DND-41 (cell line): ENCODE measurements around the gene PI4KA.
"Not testable (repeated sequence)": the region's sequence is repeated elsewhere in the genome, so short reads cannot be mapped to it uniquely, and the experiment has no call there.

Experiments used
- ATAC-seq: fragments of 200-7000 bp; cut with Tn5 transposase; 3 replicates; pipeline ENCODE4 v1.9.1; 2021; ENCODE audit warnings: low read depth; ENCODE audit not compliant: insufficient read depth
- DNase-seq: peaks from one replicate; pipeline ENCODE4 v3.0.0-alpha.2; 2020
- H2AFZ ChIP-seq: 2 replicates; pipeline ENCODE4 v1.6.0; 2012; ENCODE audit warnings: low read depth, low read length
- H3K27ac ChIP-seq: 2 replicates; pipeline ENCODE4 v1.5.1; 2012; ENCODE audit warnings: low read length, inconsistent platforms
- H3K27me3 ChIP-seq: fragments of 200-600 bp; sonication (generic); 2 replicates; pipeline ENCODE4 v1.6.0; 2012; ENCODE audit warnings: low read length, mild to moderate bottlenecking, inconsistent platforms; ENCODE audit not compliant: insufficient read depth, poor library complexity
- H3K36me3 ChIP-seq: 2 replicates; pipeline ENCODE4 v1.5.1; 2012; ENCODE audit warnings: low read length, inconsistent platforms; ENCODE audit not compliant: insufficient read depth
- H3K4me1 ChIP-seq: 2 replicates; pipeline ENCODE4 v1.5.1; 2012; ENCODE audit warnings: mild to moderate bottlenecking, low read length; ENCODE audit not compliant: insufficient read depth
- H3K4me2 ChIP-seq: 2 replicates; pipeline ENCODE4 v1.6.0; 2012; ENCODE audit warnings: mild to moderate bottlenecking, moderate library complexity, low read length, inconsistent platforms; ENCODE audit not compliant: insufficient read depth
- H3K4me3 ChIP-seq, 2 experiments: fragments of 200-600 bp in 1 of 2; shearing (Covaris generic) in 1 of 2; 2 replicates each; pipeline ENCODE4 v1.5.1; 2012 to 2016; ENCODE audit warnings: inconsistent platforms in 2 of 2, low read length in 2 of 2, mild to moderate bottlenecking in 2 of 2, low read depth in 1 of 2, moderate library complexity in 1 of 2
- H3K79me2 ChIP-seq: 2 replicates; pipeline ENCODE4 v1.6.0; 2012; ENCODE audit warnings: low read length, inconsistent platforms; ENCODE audit not compliant: insufficient read depth
- H3K9ac ChIP-seq: 2 replicates; pipeline ENCODE4 v1.6.0; 2012; ENCODE audit warnings: low read depth, mild to moderate bottlenecking, inconsistent platforms, low read length, moderate library complexity
- H3K9me3 ChIP-seq: 2 replicates; pipeline ENCODE4 v1.5.1; 2012; ENCODE audit warnings: low read length, moderate library complexity, mild to moderate bottlenecking, inconsistent platforms; ENCODE audit not compliant: insufficient read depth, severe bottlenecking
- H4K20me1 ChIP-seq: 2 replicates; pipeline ENCODE4 v1.6.0; 2012; ENCODE audit warnings: low read length; ENCODE audit not compliant: insufficient read depth
- EZH2 ChIP-seq: IDR thresholded peaks from 3 replicates; pipeline ENCODE4 v1.6.1; 2012; ENCODE audit warnings: borderline replicate concordance, low read depth, mild to moderate bottlenecking, moderate library complexity, low read length, inconsistent platforms; ENCODE audit not compliant: severe bottlenecking
- TF ChIP-seq, protein P1 (sequence below): IDR thresholded peaks from 2 replicates; pipeline ENCODE4 v1.5.1; 2012; ENCODE audit warnings: borderline replicate concordance, low read length, moderate library complexity, mild to moderate bottlenecking; ENCODE audit not compliant: poor library complexity, severe bottlenecking; ENCODE audit errors: extremely low read depth

Gene PI4KA

DNA sequence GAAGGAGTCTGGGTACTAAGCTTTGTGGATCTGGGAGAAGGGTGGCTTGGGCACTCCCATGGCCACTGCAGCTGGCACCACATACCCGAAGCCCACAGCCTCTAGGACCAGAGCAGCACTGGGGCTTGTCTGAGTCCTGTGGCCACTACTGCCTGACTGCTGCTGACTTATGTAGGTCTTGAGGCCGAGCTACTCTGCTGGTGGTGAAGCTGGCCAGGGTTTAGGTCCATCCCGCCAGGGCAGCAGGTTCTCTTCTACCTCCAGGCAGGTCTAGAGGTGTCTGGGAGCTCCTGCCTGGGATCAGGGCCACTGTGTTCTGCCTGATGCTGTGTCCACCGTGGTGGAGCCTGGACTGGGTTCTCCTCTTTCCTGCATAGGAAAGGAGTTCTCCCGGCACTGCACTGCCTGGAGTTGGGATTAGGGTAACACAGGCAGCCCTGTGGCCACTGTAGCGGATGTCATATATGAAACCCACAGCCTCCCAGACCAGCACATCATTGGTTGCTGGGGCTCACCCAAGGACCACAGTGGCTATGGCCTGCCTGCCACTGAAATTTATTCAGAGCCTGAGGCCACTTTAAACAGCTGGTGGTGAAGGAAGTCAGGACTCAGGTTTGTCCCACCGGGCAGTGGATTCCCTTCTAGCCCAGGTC, 194.5 kb downstream of the PI4KA start:
- H3K27me3 ChIP-seq = peaks cover 7% of the 10 kb centered on the region
- no peaks in the 10 kb centered on the region for H3K9me3 ChIP-seq
- no peaks in the 10 kb centered on the region for H3K79me2 ChIP-seq
- H3K27ac ChIP-seq = no peak overlapping the region
- no peaks in the 10 kb centered on the region for H3K4me1 ChIP-seq
- H3K36me3 ChIP-seq = no peaks in the 10 kb centered on the region
- no peak overlapping the region for H3K9ac ChIP-seq
- no peaks in the 10 kb centered on the region for H4K20me1 ChIP-seq
- no peak overlapping the region for H3K4me3 ChIP-seq
- no peak overlapping the region for H2AFZ ChIP-seq
- H3K4me2 ChIP-seq = no peak overlapping the region
- DNase-seq (no peak), ATAC-seq (no peak)
- TF ChIP-seq EZH2 = no peak
- TF ChIP-seq, protein P1, sequence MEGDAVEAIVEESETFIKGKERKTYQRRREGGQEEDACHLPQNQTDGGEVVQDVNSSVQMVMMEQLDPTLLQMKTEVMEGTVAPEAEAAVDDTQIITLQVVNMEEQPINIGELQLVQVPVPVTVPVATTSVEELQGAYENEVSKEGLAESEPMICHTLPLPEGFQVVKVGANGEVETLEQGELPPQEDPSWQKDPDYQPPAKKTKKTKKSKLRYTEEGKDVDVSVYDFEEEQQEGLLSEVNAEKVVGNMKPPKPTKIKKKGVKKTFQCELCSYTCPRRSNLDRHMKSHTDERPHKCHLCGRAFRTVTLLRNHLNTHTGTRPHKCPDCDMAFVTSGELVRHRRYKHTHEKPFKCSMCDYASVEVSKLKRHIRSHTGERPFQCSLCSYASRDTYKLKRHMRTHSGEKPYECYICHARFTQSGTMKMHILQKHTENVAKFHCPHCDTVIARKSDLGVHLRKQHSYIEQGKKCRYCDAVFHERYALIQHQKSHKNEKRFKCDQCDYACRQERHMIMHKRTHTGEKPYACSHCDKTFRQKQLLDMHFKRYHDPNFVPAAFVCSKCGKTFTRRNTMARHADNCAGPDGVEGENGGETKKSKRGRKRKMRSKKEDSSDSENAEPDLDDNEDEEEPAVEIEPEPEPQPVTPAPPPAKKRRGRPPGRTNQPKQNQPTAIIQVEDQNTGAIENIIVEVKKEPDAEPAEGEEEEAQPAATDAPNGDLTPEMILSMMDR = no peak

GRCh38 chr22:20663137-20663828, 195.3 kb downstream of the PI4KA start:
- no peak for DNase-seq
- no peaks in the 10 kb centered on the region for H3K4me1 ChIP-seq
- H3K79me2 ChIP-seq = no peaks in the 10 kb centered on the region
- H3K27me3 ChIP-seq = peaks cover 7% of the 10 kb centered on the region
- no peak overlapping the region for H3K27ac ChIP-seq
- TF ChIP-seq, protein P1 = no peak
- TF ChIP-seq EZH2 = no peak
- H2AFZ ChIP-seq = no peak overlapping the region
- no peaks in the 10 kb centered on the region for H3K36me3 ChIP-seq
- ATAC-seq = no peak
- no peak overlapping the region for H3K9ac ChIP-seq
- no peak overlapping the region for H3K4me3 ChIP-seq
- H3K4me2 ChIP-seq = no peak overlapping the region
- H4K20me1 ChIP-seq = no peaks in the 10 kb centered on the region
- H3K9me3 ChIP-seq = no peaks in the 10 kb centered on the region

- not testable (repeated sequence) for H3K4me1 ChIP-seq, H3K36me3 ChIP-seq, H3K27ac ChIP-seq, H4K20me1 ChIP-seq, H3K9me3 ChIP-seq, ATAC-seq, DNase-seq, H3K9ac ChIP-seq, H3K4me3 ChIP-seq, H2AFZ ChIP-seq, H3K4me2 ChIP-seq, H3K79me2 ChIP-seq
- H3K27me3 ChIP-seq = peaks cover 11% of the 10 kb centered on the region
Observed at GRCh38 chr22:20662524-20663036, 196.0 kb downstream of the PI4KA start.

DNA sequence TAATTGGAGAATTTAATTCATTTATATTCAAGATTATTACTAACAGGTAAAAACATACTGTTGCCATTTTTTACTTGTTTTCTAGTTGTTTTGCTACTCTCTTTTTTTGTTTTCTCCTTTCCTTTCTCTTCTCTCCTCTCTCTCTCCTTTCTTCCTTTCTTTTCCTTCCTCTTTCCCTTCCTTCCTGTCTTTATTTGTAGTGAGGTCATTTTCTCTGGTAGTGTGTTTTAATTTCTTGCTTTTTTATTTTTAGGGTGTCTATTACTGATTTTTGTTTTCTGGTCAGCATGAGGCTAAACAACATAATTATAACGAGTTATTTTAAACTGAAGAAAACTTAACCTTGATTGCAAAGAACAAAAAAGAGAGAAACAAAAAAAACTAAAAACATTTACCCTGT, 197.1 kb downstream of the PI4KA start:
- no peaks in the 10 kb centered on the region for H4K20me1 ChIP-seq
- no peak overlapping the region for H3K4me2 ChIP-seq
- DNase-seq = no peak
- H2AFZ ChIP-seq = no peak overlapping the region
- H3K79me2 ChIP-seq = no peaks in the 10 kb centered on the region
- TF ChIP-seq EZH2 = no peak
- TF ChIP-seq, protein P1 = no peak
- no peak overlapping the region for H3K4me3 ChIP-seq
- H3K4me1 ChIP-seq = no peaks in the 10 kb centered on the region
- H3K9ac ChIP-seq = no peak overlapping the region
- H3K36me3 ChIP-seq = no peaks in the 10 kb centered on the region
- ATAC-seq = no peak
- no peaks in the 10 kb centered on the region for H3K9me3 ChIP-seq
- no peak overlapping the region for H3K27ac ChIP-seq
- H3K27me3 ChIP-seq = peaks cover 16% of the 10 kb centered on the region
